ENCODE results near the gene SPTB. TPM values are rescaled to one million over a fixed set of nuclear protein-coding genes. Genes with fewer than 3 reads are reported as not detected.

SPTB gene
- total RNA-seq, 1 donor, result under 0.01 TPM

DNA sequence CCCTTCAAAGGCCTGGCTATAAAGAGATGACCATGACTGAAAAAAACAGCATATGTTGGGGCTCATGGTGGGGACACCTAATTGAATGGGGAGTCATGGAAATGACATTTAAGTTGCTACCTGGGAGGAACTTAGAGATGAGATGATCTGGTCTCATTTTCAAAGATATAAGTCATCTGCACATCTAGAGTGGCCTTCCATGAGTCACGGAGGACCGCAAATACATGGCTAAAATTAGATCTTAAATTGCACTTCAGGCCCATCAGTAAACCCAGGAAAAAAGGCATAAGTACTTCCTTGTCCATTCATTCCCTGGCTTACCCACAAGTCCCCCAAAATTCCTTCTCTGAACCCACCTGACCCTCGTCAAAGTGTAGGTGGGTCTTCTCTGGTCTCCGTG, 53.4 kb downstream of the SPTB start:
- no peak overlapping the region for H3K4me3 ChIP-seq (ENCODE audit: low read depth, low read length)
- TF ChIP-seq, protein P1, sequence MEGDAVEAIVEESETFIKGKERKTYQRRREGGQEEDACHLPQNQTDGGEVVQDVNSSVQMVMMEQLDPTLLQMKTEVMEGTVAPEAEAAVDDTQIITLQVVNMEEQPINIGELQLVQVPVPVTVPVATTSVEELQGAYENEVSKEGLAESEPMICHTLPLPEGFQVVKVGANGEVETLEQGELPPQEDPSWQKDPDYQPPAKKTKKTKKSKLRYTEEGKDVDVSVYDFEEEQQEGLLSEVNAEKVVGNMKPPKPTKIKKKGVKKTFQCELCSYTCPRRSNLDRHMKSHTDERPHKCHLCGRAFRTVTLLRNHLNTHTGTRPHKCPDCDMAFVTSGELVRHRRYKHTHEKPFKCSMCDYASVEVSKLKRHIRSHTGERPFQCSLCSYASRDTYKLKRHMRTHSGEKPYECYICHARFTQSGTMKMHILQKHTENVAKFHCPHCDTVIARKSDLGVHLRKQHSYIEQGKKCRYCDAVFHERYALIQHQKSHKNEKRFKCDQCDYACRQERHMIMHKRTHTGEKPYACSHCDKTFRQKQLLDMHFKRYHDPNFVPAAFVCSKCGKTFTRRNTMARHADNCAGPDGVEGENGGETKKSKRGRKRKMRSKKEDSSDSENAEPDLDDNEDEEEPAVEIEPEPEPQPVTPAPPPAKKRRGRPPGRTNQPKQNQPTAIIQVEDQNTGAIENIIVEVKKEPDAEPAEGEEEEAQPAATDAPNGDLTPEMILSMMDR (IDR thresholded peaks at IDR 0.05; ENCODE audit: insufficient read depth, low read length), result no peak
- no peak for DNase-seq (ENCODE audit: low read depth)

DNA sequence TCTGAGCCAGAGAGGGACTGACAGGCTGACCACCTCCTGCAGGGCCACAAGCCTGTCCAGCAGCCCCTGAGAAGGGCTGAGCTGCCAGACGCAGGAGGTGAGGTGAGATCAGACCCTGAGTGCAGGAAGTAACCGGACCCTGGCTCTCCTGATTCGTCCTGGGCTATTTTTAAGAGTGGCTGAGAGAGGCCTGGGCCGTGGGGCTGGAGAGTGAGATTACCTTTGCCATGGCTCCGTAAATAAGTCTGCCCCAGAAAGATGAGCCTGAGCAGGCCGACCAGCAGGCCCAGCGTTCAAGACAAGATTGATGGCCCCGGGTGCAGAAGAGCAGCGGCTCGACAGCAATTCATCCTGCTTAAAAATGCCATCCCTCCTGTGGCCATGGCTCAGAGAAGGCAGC, 54.2 kb downstream of the SPTB start:
- DNase-seq (ENCODE audit: low read depth), result no peak
- TF ChIP-seq, protein P1 (IDR thresholded peaks at IDR 0.05; ENCODE audit: insufficient read depth, low read length), result no peak

DNA sequence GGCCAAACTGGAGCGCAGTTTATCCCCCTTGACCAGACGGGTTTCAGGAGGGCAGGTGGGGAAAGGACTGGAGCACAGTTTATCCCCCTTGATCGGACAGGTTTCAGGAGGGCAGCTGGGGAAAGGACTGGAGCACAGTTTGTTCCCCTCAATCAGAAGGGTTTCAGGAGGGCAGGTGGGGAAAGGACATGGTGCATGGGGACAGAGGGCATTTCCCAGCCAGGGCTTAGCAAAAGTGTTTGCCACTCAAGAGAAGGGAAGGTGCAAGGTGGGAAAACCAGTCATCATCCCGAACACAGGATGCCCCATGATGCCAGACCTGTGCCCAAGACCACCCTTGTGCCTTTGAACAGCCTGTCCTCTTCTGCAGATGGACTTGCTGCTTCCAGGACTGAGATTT, 54.7 kb downstream of the SPTB start:
- H3K4me3 ChIP-seq (ENCODE audit: low read depth, low read length), result no peak overlapping the region
- TF ChIP-seq, protein P1 (IDR thresholded peaks at IDR 0.05; ENCODE audit: insufficient read depth, low read length), result no peak
- DNase-seq (ENCODE audit: low read depth), result no peak

More for the DNA sequence above, 54.2 kb downstream of the SPTB start:
- H3K4me3 ChIP-seq (ENCODE audit: low read depth, low read length), result no peak overlapping the region

DNA sequence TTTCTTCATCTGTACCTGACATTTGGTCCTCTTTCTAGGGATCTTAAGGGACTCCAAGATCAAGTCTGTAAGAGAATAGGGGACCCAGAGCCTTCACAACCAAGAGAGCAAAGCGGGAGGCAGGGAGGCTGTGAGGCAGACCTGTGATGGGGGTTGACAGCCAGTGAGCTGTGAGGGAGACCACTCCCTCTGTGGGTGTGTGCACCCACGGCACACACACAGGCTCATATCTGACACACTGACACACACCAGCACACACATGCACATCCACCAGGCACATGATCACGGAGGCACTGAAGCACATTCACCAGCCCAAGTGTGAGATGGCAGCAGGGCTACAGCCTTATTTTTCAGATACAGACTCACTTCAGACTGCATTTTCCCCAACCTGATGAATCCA, 55.2 kb downstream of the SPTB start:
- no peak for DNase-seq (ENCODE audit: low read depth)
- TF ChIP-seq, protein P1 (IDR thresholded peaks at IDR 0.05; ENCODE audit: insufficient read depth, low read length), result no peak

DNA sequence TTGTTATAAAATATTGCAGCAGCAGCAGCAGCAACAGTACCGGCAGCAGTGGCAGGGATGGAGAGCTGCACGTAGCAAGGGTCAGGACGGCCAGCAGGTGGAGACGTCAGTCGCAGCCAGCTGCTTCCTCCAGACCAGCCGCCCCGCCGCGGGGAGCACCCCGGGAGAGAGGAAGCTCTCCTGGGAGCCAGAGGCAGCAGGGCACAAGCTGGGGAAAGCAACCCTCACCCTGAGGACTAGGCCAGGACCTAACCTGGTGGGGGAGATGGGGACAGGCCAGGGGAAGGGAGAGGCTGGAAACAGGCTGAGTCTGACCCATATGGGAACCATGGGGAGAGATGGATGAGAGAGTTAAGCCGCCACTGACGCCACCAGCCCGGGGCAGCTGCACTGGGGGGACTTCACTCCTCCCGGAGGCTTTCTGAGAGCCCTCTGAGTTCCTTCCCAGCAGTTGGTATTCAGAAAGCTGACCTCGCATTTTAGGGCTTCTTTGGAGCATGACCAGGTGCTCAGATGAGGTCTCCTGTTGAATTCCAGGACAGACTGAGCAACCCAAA, 56.3 kb downstream of the SPTB start:
- H3K4me3 ChIP-seq (ENCODE audit: low read depth, low read length), result no peak overlapping the region
- TF ChIP-seq, protein P1 (IDR thresholded peaks at IDR 0.05; ENCODE audit: insufficient read depth, low read length), result peak; percentile 78
- DNase-seq (ENCODE audit: low read depth), result peak; percentile 60

More for the DNA sequence above, 55.2 kb downstream of the SPTB start:
- H3K4me3 ChIP-seq (ENCODE audit: low read depth, low read length), result no peak overlapping the region

DNA sequence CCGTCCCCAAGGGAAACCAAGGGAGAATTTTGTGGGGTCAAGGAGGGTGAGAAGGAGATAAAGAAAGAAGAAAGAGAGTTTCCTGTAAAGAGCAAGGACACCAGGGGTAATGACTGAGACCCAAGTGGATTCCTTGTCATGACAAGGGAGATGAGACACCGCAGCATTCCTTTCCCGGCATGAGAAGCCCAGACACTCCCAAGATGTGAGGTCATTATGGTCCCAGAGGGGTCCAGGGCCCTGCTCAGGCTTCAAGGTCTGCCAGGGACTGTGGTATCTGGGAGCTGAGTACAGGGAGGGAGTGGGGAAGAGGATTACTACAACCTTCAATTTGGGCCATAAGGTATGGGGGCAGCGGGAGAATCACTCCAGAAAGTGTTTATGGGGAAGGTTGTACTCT, 58.1 kb downstream of the SPTB start:
- no peak overlapping the region for H3K4me3 ChIP-seq (ENCODE audit: low read depth, low read length)
- no peak for DNase-seq (ENCODE audit: low read depth)
- TF ChIP-seq, protein P1 (IDR thresholded peaks at IDR 0.05; ENCODE audit: insufficient read depth, low read length), result no peak

DNA sequence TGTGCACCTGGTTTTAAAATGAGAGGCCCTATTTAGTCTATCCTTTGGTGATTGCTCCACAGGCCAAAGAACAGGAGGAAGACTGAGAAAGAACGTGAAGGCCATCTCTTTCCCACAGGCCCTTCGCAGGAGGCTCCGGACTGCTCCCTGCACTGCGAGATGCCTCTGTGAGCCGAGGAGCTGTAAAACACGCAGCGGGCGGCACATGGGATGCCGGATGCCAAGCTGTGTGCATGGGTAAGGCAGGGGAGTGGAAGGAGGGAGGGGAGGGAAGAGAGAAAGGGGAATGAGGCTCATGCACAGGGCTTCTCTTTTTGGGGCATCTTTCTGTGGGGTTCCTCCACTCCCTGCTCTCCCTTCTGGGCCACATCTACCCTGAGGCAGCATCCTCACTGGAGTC, 61.6 kb downstream of the SPTB start:
- no peak overlapping the region for H3K4me3 ChIP-seq (ENCODE audit: low read depth, low read length)
- DNase-seq (ENCODE audit: low read depth), result no peak
- TF ChIP-seq, protein P1 (IDR thresholded peaks at IDR 0.05; ENCODE audit: insufficient read depth, low read length), result no peak
